Brain microvascular endothelial cell (primary cell): ENCODE measurements around the gene TLE2.
"Not testable (repeated sequence)": the region's sequence is repeated elsewhere in the genome, so short reads cannot be mapped to it uniquely, and the experiment has no call there.

Experiments
- DNase-seq: peaks from one replicate; pipeline ENCODE4 v3.0.0-alpha.2; 2020
- H3K27ac ChIP-seq: fragments of 250-450 bp; sonication (Bioruptor Pico); 2 replicates; pipeline ENCODE4 v1.5.1; 2020; ENCODE audit warnings: mild to moderate bottlenecking, moderate library complexity
- H3K27me3 ChIP-seq: fragments of 250-450 bp; sonication (Bioruptor Pico); replicated peaks from 2 replicates; pipeline ENCODE4 v1.5.1; 2020; ENCODE audit warnings: mild to moderate bottlenecking
- H3K36me3 ChIP-seq: fragments of 250-450 bp; sonication (Bioruptor Pico); replicated peaks from 2 replicates; pipeline ENCODE4 v1.5.1; 2020; ENCODE audit warnings: mild to moderate bottlenecking
- H3K4me3 ChIP-seq: 2 replicates; pipeline ENCODE4 v1.5.1; 2011; ENCODE audit warnings: low read depth, mild to moderate bottlenecking, control low read depth, low read length, moderate library complexity
- in situ Hi-C: cut with HindIII; loops from 2 replicates; pipeline ENCODE4 v1.10.0; 2017; ENCODE audit warnings: low sequenced_read_pairs, low pct_ligation_motif_present
- TF ChIP-seq, protein P1 (sequence below): IDR thresholded peaks from 2 replicates; pipeline ENCODE4 v1.5.1; 2011; ENCODE audit warnings: low read depth, mild to moderate bottlenecking, moderate library complexity, low read length, control low read depth, inconsistent platforms; ENCODE audit errors: missing control alignments

The TLE2 gene

DNA sequence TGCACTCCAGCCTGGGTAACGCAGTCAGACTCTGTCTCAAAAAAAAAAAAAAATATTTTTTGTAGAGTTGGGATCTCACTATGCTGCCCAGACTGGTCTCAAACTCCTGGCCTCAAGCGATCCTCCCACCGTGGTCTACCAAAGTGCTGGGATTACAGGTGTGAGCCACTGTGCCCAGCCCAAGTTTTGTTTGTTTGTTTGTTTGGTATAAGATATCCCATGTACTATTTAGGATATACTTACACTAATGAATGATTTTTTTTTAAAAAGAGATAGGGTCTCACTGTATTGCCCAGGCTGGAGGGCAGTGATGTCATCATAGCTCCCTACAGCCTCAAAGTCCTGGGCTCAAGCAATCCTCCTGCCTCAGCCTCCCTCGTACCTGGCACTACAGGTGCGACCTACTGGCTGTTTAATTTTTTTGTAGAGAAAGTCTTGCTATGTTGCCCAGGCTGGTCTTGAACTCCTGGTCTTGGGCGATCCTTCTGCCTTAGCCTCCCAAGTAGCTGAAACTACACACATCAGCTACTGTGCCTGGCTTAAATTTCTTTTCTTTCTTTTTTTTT lies 27.8 kb downstream of the TLE2 start:
- no peak overlapping the region for H3K4me3 ChIP-seq
- no peaks in the 10 kb centered on the region for H3K36me3 ChIP-seq
- in situ Hi-C loops, result no loop called here
- TF ChIP-seq, protein P1, sequence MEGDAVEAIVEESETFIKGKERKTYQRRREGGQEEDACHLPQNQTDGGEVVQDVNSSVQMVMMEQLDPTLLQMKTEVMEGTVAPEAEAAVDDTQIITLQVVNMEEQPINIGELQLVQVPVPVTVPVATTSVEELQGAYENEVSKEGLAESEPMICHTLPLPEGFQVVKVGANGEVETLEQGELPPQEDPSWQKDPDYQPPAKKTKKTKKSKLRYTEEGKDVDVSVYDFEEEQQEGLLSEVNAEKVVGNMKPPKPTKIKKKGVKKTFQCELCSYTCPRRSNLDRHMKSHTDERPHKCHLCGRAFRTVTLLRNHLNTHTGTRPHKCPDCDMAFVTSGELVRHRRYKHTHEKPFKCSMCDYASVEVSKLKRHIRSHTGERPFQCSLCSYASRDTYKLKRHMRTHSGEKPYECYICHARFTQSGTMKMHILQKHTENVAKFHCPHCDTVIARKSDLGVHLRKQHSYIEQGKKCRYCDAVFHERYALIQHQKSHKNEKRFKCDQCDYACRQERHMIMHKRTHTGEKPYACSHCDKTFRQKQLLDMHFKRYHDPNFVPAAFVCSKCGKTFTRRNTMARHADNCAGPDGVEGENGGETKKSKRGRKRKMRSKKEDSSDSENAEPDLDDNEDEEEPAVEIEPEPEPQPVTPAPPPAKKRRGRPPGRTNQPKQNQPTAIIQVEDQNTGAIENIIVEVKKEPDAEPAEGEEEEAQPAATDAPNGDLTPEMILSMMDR, result no peak
- H3K27me3 ChIP-seq, result no peaks in the 10 kb centered on the region
- H3K27ac ChIP-seq, result no peak overlapping the region
- no peak for DNase-seq

DNA sequence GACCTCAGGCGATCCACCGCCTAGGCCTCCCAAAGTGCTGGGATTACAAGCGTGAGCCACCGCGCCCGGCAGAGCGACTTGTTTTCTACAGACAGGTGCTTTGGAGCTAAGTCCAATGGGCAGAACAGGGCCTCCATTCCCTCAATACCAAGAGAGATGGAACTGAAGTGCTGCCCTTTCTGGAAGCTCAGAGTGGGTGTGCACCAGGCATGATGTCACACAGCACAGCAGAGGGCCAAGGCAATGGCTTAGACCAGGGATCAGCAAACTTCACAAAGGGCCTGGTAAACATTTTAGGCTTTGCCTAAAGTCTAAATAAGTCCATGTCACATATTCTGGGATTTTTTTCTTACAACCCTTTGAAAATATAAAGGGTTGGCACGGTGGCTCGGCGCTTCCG lies 30.4 kb downstream of the TLE2 start:
- Histone ChIP-seq H3K27me3 (no peaks in the 10 kb centered on the region), H3K36me3 (no peaks in the 10 kb centered on the region), H3K27ac (no peak overlapping the region), H3K4me3 (no peak overlapping the region)
- in situ Hi-C loops, result no loop called here
- DNase-seq, result no peak
- TF ChIP-seq, protein P1, result no peak

GRCh38 chr19:2997720-2998119 lies 31.4 kb downstream of the TLE2 start:
- in situ Hi-C loops, result no loop called here
- no peak for DNase-seq
- Histone ChIP-seq H3K27ac (no peak overlapping the region), H3K27me3 (no peaks in the 10 kb centered on the region), H3K4me3 (no peak overlapping the region), H3K36me3 (no peaks in the 10 kb centered on the region)
- TF ChIP-seq, protein P1, result no peak

DNA sequence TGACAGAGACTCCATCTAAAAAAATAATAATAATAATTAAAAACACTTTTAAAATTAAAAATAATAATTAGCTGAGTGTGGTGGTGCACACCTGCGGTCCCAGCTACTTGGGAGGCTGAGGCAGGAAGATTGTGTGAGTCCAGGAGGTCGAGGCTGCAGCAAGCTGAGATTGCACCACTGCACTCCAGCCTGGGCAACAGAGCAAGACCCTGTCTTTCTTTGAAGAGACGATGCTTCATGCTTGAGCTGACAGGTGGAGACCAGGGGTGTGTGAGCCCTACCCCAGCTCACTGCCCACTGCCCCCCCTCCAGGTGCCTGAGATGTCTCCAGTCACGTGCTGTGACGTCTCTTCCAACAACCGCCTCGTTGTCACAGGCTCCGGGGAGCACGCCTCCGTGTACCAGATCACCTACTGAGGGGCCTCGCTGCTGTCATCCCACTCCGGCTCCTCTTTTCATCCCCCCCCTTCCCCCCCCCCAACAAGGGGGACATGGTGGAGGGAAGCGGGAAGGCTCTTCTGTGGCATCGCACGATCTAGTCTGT lies 34.4 kb downstream of the TLE2 start:
- H3K36me3 ChIP-seq, result no peaks in the 10 kb centered on the region

DNA sequence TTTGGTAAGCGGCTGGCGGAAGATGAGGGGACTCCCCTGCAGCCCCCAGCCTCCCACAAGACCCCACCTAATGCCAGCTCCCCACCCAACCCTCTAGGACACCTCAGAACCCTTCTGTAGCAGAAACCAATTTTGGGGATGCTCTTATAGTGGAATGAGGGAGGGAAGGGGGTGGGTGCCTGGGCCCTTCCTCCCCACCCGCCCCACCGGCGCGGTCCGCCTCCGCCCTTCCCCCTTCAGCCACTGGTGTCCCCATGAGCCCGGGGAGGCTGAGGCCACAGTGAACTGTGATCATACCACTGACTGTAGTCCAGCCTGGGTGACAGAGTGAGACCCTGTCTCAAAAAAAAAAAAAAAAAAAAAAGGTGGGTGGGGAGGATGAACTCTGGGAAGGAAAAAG lies 35.5 kb downstream of the TLE2 start:
- Histone ChIP-seq H3K36me3 (no peaks in the 10 kb centered on the region), H3K4me3 (no peak overlapping the region), H3K27me3 (no peaks in the 10 kb centered on the region), H3K27ac (no peak overlapping the region)
- TF ChIP-seq, protein P1, result no peak
- in situ Hi-C loops, result no loop called here
- no peak for DNase-seq

More for the DNA sequence above, 34.4 kb downstream of the TLE2 start:
- no peak for DNase-seq
- TF ChIP-seq, protein P1, result no peak
- in situ Hi-C loops, result no loop called here
- no peak overlapping the region for H3K27ac ChIP-seq
- H3K4me3 ChIP-seq, result no peak overlapping the region
- no peaks in the 10 kb centered on the region for H3K27me3 ChIP-seq

DNA sequence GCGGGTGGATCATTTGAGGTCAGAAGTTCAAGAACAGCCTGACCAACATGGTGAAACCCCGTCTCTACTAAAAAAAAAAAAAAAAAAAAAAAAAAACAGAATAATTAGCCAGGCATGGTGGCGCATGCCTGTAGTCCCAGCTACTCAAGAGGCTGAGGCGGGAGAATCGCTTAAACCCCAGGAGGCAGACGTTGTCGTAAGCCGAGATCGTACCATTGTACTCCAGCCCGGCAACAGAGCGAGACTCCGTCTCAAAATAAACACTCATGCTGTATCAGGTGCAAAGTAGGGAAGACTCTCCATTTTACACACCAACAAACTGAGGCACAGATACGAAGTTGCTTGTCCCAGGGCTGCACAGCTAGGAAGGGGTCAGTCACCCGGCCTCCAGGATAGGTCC lies 36.1 kb downstream of the TLE2 start:
- TF ChIP-seq, protein P1, result no peak
- H3K27me3 ChIP-seq, result no peaks in the 10 kb centered on the region
- DNase-seq, result no peak
- no peaks in the 10 kb centered on the region for H3K36me3 ChIP-seq
- no peak overlapping the region for H3K27ac ChIP-seq
- in situ Hi-C loops, result no loop called here
- no peak overlapping the region for H3K4me3 ChIP-seq

DNA sequence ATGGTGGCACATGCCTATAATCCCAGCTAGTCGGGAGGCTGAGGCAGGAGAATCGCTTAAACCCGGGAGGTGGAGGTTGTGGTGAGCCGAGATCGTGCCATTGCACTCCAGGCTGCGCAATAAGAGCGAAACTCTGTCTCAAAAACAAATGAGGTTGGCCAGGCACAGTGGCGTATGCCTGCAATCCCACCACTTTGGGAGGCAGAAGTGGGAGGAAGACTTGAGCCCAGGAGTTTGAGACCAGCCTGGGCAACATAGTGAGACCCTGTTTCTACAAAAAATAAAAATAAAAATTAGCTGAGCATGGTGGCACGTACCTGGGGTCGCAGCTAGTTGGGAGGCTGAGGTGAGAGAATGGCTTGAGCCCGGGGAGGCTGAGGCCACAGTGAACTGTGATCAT lies 36.7 kb downstream of the TLE2 start:
- H3K27me3 ChIP-seq, in situ Hi-C loops, H3K4me3 ChIP-seq: not testable (repeated sequence)

More for the DNA sequence above, 36.7 kb downstream of the TLE2 start:
- H3K36me3 ChIP-seq, DNase-seq, H3K27ac ChIP-seq: not testable (repeated sequence)
